Hepatocyte (in vitro differentiated cells): ENCODE results near the gene DAPK2. TPM values are rescaled to one million over a fixed set of nuclear protein-coding genes. Genes with fewer than 3 reads are reported as not detected.

Experiments used
- DNase-seq: peaks from one replicate; pipeline ENCODE4 v3.0.0-alpha.2; 2016; ENCODE audit warnings: low spot score
- H2AFZ ChIP-seq: fragments of 200-600 bp; sonication (generic); 2 replicates; pipeline ENCODE4 v1.6.0; 2016; ENCODE audit warnings: antibody characterized with exemption, mild to moderate bottlenecking
- H3K27ac ChIP-seq: fragments of 200-600 bp; sonication (generic); 2 replicates; pipeline ENCODE4 v1.5.1; 2016; ENCODE audit warnings: mild to moderate bottlenecking
- H3K27me3 ChIP-seq: fragments of 200-600 bp; sonication (generic); 2 replicates; pipeline ENCODE4 v1.6.1; 2016
- H3K36me3 ChIP-seq: fragments of 200-600 bp; sonication (generic); replicated peaks from 2 replicates; pipeline ENCODE4 v1.5.1; 2016; ENCODE audit warnings: low read depth; ENCODE audit not compliant: insufficient read depth
- H3K4me1 ChIP-seq: fragments of 200-600 bp; sonication (generic); 2 replicates; pipeline ENCODE4 v1.5.1; 2016; ENCODE audit warnings: mild to moderate bottlenecking, moderate library complexity; ENCODE audit not compliant: insufficient read depth
- H3K4me2 ChIP-seq: fragments of 200-600 bp; sonication (generic); 2 replicates; pipeline ENCODE4 v1.6.0; 2016
- H3K4me3 ChIP-seq: fragments of 200-600 bp; sonication (generic); 2 replicates; pipeline ENCODE4 v1.5.1; 2016; ENCODE audit warnings: mild to moderate bottlenecking
- H3K79me2 ChIP-seq: fragments of 200-600 bp; sonication (generic); 2 replicates; pipeline ENCODE4 v1.6.0; 2017; ENCODE audit warnings: mild to moderate bottlenecking
- H3K9me2 ChIP-seq: fragments of 200-600 bp; sonication (generic); replicated peaks from 2 replicates; pipeline ENCODE4 v1.6.0; 2017; ENCODE audit warnings: mild to moderate bottlenecking; ENCODE audit not compliant: insufficient read depth
- H3K9me3 ChIP-seq: fragments of 200-600 bp; sonication (generic); 2 replicates; pipeline ENCODE4 v1.5.1; 2016; ENCODE audit warnings: low read depth, mild to moderate bottlenecking
- H4K20me1 ChIP-seq: fragments of 200-600 bp; sonication (generic); 2 replicates; pipeline ENCODE4 v1.6.0; 2016; ENCODE audit warnings: mild to moderate bottlenecking; ENCODE audit not compliant: insufficient read depth, poor library complexity, severe bottlenecking
- EZH2 ChIP-seq: fragments of 200-600 bp; sonication (generic); IDR thresholded peaks from 2 replicates; pipeline ENCODE4 v1.6.1; 2016; ENCODE audit warnings: antibody characterized with exemption, mild to moderate bottlenecking, borderline replicate concordance
- EZH2phosphoT487 ChIP-seq: fragments of 200-600 bp; sonication (generic); IDR thresholded peaks from one replicate; pipeline ENCODE4 v1.6.1; 2018; ENCODE audit warnings: antibody characterized with exemption, mild to moderate bottlenecking, low read depth, moderate library complexity; ENCODE audit not compliant: unreplicated experiment, severe bottlenecking
- WGBS: methylation state at CpG from one replicate; pipeline ENCODE4 v1.1.6; 2016; ENCODE audit warnings: low lambda C conversion rate; ENCODE audit errors: missing lambda C conversion rate; 5-methylcytosine and 5-hydroxymethylcytosine counted together
- polyA plus RNA-seq: library from polyadenylated mRNA; unstranded; fragments of >200 nt; fragmentation: Nextera tagmentation; extraction: Ambion mirVana; gene quantifications from 2 replicates; pipeline ENCODE4 v1.2.1, GENCODE V29; 2016
- total RNA-seq: library from RNA; depleted of rRNA; stranded (reverse); fragments of >200 nt; gene quantifications from 2 replicates; pipeline ENCODE4 v1.2.3, GENCODE V29; 2014
- TF ChIP-seq, protein P1 (sequence below): fragments of 200-600 bp; sonication (generic); IDR thresholded peaks from 2 replicates; pipeline ENCODE4 v1.5.1; 2016; ENCODE audit warnings: antibody characterized with exemption, mild to moderate bottlenecking; ENCODE audit not compliant: poor library complexity

Gene DAPK2
- total and polyA plus RNA-seq, 2 experiments from 2014 or later: 4.9 to 5.1 TPM

GRCh38 chr15:63953524-63953923, 92.8 kb downstream of the DAPK2 start:
- 66% methylated on average over 2 of the region's 2 CpGs for WGBS

GRCh38 chr15:63950911-63951481, 95.3 kb downstream of the DAPK2 start:
- H3K4me3 ChIP-seq: no peak overlapping the region
- 82% methylated on average over 6 of the region's 6 CpGs for WGBS
- no peak for DNase-seq
- H3K27ac ChIP-seq: no peak overlapping the region
- H3K9me3 ChIP-seq: no peaks in the 10 kb centered on the region
- H3K36me3 ChIP-seq: no peaks in the 10 kb centered on the region
- no peak overlapping the region for H3K4me2 ChIP-seq
- no peaks in the 10 kb centered on the region for H3K27me3 ChIP-seq
- no peak for TF ChIP-seq EZH2
- TF ChIP-seq EZH2phosphoT487: no peak
- TF ChIP-seq, protein P1, sequence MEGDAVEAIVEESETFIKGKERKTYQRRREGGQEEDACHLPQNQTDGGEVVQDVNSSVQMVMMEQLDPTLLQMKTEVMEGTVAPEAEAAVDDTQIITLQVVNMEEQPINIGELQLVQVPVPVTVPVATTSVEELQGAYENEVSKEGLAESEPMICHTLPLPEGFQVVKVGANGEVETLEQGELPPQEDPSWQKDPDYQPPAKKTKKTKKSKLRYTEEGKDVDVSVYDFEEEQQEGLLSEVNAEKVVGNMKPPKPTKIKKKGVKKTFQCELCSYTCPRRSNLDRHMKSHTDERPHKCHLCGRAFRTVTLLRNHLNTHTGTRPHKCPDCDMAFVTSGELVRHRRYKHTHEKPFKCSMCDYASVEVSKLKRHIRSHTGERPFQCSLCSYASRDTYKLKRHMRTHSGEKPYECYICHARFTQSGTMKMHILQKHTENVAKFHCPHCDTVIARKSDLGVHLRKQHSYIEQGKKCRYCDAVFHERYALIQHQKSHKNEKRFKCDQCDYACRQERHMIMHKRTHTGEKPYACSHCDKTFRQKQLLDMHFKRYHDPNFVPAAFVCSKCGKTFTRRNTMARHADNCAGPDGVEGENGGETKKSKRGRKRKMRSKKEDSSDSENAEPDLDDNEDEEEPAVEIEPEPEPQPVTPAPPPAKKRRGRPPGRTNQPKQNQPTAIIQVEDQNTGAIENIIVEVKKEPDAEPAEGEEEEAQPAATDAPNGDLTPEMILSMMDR: no peak
- H4K20me1 ChIP-seq: no peaks in the 10 kb centered on the region
- no peak overlapping the region for H2AFZ ChIP-seq
- H3K4me1 ChIP-seq: no peaks in the 10 kb centered on the region
- H3K9me2 ChIP-seq: no peaks in the 10 kb centered on the region
- no peaks in the 10 kb centered on the region for H3K79me2 ChIP-seq

More at GRCh38 chr15:63953524-63953923, 92.8 kb downstream of the DAPK2 start:
- no peaks in the 10 kb centered on the region for H3K79me2 ChIP-seq
- no peak overlapping the region for H3K4me2 ChIP-seq
- no peaks in the 10 kb centered on the region for H3K4me1 ChIP-seq
- no peak for DNase-seq
- no peaks in the 10 kb centered on the region for H4K20me1 ChIP-seq
- H3K36me3 ChIP-seq: no peaks in the 10 kb centered on the region
- no peaks in the 10 kb centered on the region for H3K27me3 ChIP-seq
- no peak overlapping the region for H3K27ac ChIP-seq
- no peak overlapping the region for H2AFZ ChIP-seq
- no peak overlapping the region for H3K4me3 ChIP-seq
- no peaks in the 10 kb centered on the region for H3K9me3 ChIP-seq
- TF ChIP-seq EZH2phosphoT487 (no peak), EZH2 (no peak)
- TF ChIP-seq, protein P1: no peak
- H3K9me2 ChIP-seq: no peaks in the 10 kb centered on the region

GRCh38 chr15:63948971-63949370, 97.3 kb downstream of the DAPK2 start:
- H2AFZ ChIP-seq: no peak overlapping the region
- no peaks in the 10 kb centered on the region for H4K20me1 ChIP-seq
- H3K4me3 ChIP-seq: no peak overlapping the region
- no peaks in the 10 kb centered on the region for H3K79me2 ChIP-seq
- H3K9me3 ChIP-seq: no peaks in the 10 kb centered on the region
- no peaks in the 10 kb centered on the region for H3K9me2 ChIP-seq
- 94% methylated on average over 2 of the region's 2 CpGs for WGBS
- TF ChIP-seq, protein P1: no peak
- TF ChIP-seq EZH2 (no peak), EZH2phosphoT487 (no peak)
- no peaks in the 10 kb centered on the region for H3K4me1 ChIP-seq
- no peak for DNase-seq
- no peaks in the 10 kb centered on the region for H3K36me3 ChIP-seq
- no peak overlapping the region for H3K4me2 ChIP-seq
- H3K27ac ChIP-seq: no peak overlapping the region
- no peaks in the 10 kb centered on the region for H3K27me3 ChIP-seq
